HG03575 (cell line): ENCODE data around the gene SPTLC2.
A peak's percentile ranks its signal among the peaks of the same experiment; 100 is the strongest.
"Not testable (repeated sequence)": the region's sequence is repeated elsewhere in the genome, so short reads cannot be mapped to it uniquely, and the experiment has no call there.

Experiments used
- ATAC-seq: cut with Tn5 transposase; IDR thresholded peaks from one replicate; pipeline ENCODE4 v1.9.1; 2021; ENCODE audit not compliant: unreplicated experiment, insufficient number of reproducible peaks, low FRiP score; ENCODE audit errors: extremely low read depth

Gene SPTLC2

GRCh38 chr14:77616454-77617229, at the start of gene SPTLC2:
TSS of gene SPTLC2 (minus strand) at chr14:77616637. CDS start at chr14:77616579, 58 bp downstream.
- ATAC-seq = peak; percentile 86

- no peak for ATAC-seq
These were observed 46.9 kb upstream of the SPTLC2 start for GRCh38 chr14:77663293-77663692.

- ATAC-seq = not testable (repeated sequence)
These were observed 45.1 kb upstream of the SPTLC2 start for GRCh38 chr14:77661562-77661961.

- ATAC-seq = no peak
These were observed 44.3 kb upstream of the SPTLC2 start for GRCh38 chr14:77660754-77661153.

- no peak for ATAC-seq
These were observed 43.4 kb upstream of the SPTLC2 start for GRCh38 chr14:77659831-77660230.

GRCh38 chr14:77657280-77657679, 40.8 kb upstream of the SPTLC2 start:
- ATAC-seq = no peak

- ATAC-seq = no peak
These were observed 37.6 kb upstream of the SPTLC2 start for GRCh38 chr14:77654001-77654441.

- ATAC-seq = no peak
These were observed 32.9 kb upstream of the SPTLC2 start for GRCh38 chr14:77649326-77649725.

- ATAC-seq = no peak
These were observed 32.2 kb upstream of the SPTLC2 start for GRCh38 chr14:77648520-77649200.

GRCh38 chr14:77647853-77648252, 31.4 kb upstream of the SPTLC2 start:
- ATAC-seq = no peak

GRCh38 chr14:77646907-77647306, 30.5 kb upstream of the SPTLC2 start:
- no peak for ATAC-seq

- ATAC-seq = no peak
These were observed 29.2 kb upstream of the SPTLC2 start for GRCh38 chr14:77645520-77646230.

- ATAC-seq = no peak
These were observed 26.0 kb upstream of the SPTLC2 start for GRCh38 chr14:77642407-77642806.

- ATAC-seq = no peak
These were observed 25.3 kb upstream of the SPTLC2 start for GRCh38 chr14:77641534-77642341.

GRCh38 chr14:77640756-77641533, 24.5 kb upstream of the SPTLC2 start:
- no peak for ATAC-seq

- ATAC-seq = no peak
These were observed 22.3 kb upstream of the SPTLC2 start for GRCh38 chr14:77638771-77639171.

- not testable (repeated sequence) for ATAC-seq
These were observed 19.4 kb upstream of the SPTLC2 start for GRCh38 chr14:77635869-77636268.

- ATAC-seq = not testable (repeated sequence)
These were observed 19.0 kb upstream of the SPTLC2 start for GRCh38 chr14:77635466-77635865.
